HG02884 (cell line): ENCODE results near the gene HOXB5.

ENCODE experiments used
- ATAC-seq: cut with Tn5 transposase; IDR thresholded peaks from one replicate; pipeline ENCODE4 v1.9.1; 2021; ENCODE audit warnings: mild to moderate bottlenecking, moderate library complexity; ENCODE audit not compliant: unreplicated experiment

Gene HOXB5

GRCh38 chr17:48577330-48577945 lies 16.1 kb downstream of the HOXB5 start:
- ATAC-seq, result no peak

GRCh38 chr17:48576479-48577309 lies 16.9 kb downstream of the HOXB5 start:
- ATAC-seq, result no peak

GRCh38 chr17:48575673-48576478 lies 17.7 kb downstream of the HOXB5 start:
- ATAC-seq, result no peak

GRCh38 chr17:48575066-48575582 lies 18.5 kb downstream of the HOXB5 start:
- ATAC-seq, result no peak

GRCh38 chr17:48574505-48575065 lies 19.0 kb downstream of the HOXB5 start:
- no peak for ATAC-seq

- no peak for ATAC-seq
Measured at GRCh38 chr17:48571826-48572417, 21.7 kb downstream of the HOXB5 start.

GRCh38 chr17:48571024-48571818 lies 22.4 kb downstream of the HOXB5 start:
- no peak for ATAC-seq

- no peak for ATAC-seq
Measured at GRCh38 chr17:48570325-48571023, 23.1 kb downstream of the HOXB5 start.

- no peak for ATAC-seq
Measured at GRCh38 chr17:48569674-48570324, 23.8 kb downstream of the HOXB5 start.

GRCh38 chr17:48569240-48569582 lies 24.4 kb downstream of the HOXB5 start:
- no peak for ATAC-seq

- no peak for ATAC-seq
Measured at GRCh38 chr17:48568499-48569239, 24.9 kb downstream of the HOXB5 start.

GRCh38 chr17:48567646-48568354 lies 25.8 kb downstream of the HOXB5 start:
- ATAC-seq, result no peak

GRCh38 chr17:48567209-48567608 lies 26.4 kb downstream of the HOXB5 start:
- no peak for ATAC-seq

GRCh38 chr17:48566717-48567116 lies 26.9 kb downstream of the HOXB5 start:
- ATAC-seq, result no peak

- ATAC-seq, result no peak
Measured at GRCh38 chr17:48565925-48566710, 27.5 kb downstream of the HOXB5 start.

- ATAC-seq, result no peak
Measured at GRCh38 chr17:48565022-48565554, 28.5 kb downstream of the HOXB5 start.
